SK-N-SH treated with all-trans-retinoic acid at 6 μM for 48 hours (cell line): ENCODE data around the gene CD4.
A peak's percentile ranks its signal among the peaks of the same experiment; 100 is the strongest.

ENCODE experiments used
- ATAC-seq: fragments of 200-7000 bp; cut with Tn5 transposase; 3 replicates; pipeline ENCODE4 v1.9.1; 2020; ENCODE audit warnings: mild to moderate bottlenecking, moderate library complexity
- ARNTL ChIP-seq: fragments of 450-650 bp; formaldehyde crosslinking; IDR thresholded peaks from 2 replicates; pipeline ENCODE4 v1.5.0; 2020; ENCODE audit warnings: low read depth, mild to moderate bottlenecking, moderate library complexity, borderline replicate concordance
- CSDC2 ChIP-seq: fragments of 250-450 bp; sonication (Bioruptor Pico); IDR thresholded peaks from 2 replicates; pipeline ENCODE4 v1.5.0; 2020; ENCODE audit warnings: mild to moderate bottlenecking, moderate library complexity
- ESRRG ChIP-seq: fragments of 250-450 bp; sonication (Bioruptor Pico); IDR thresholded peaks from 2 replicates; pipeline ENCODE4 v1.6.1; 2021; ENCODE audit warnings: mild to moderate bottlenecking
- GLIS3 ChIP-seq: fragments of 250-450 bp; sonication (Bioruptor Pico); IDR thresholded peaks from 2 replicates; pipeline ENCODE4 v1.5.0; 2020; ENCODE audit warnings: mild to moderate bottlenecking, moderate library complexity
- ISL1 ChIP-seq: fragments of 250-450 bp; sonication (Bioruptor Pico); IDR thresholded peaks from 2 replicates; pipeline ENCODE4 v2.1.2; 2022; ENCODE audit warnings: mild to moderate bottlenecking, moderate library complexity
- OSR1 ChIP-seq: fragments of 250-450 bp; sonication (Bioruptor Pico); IDR thresholded peaks from 2 replicates; pipeline ENCODE4 v1.8.0; 2022; ENCODE audit warnings: moderate library complexity, mild to moderate bottlenecking, inconsistent platforms
- RARB ChIP-seq: fragments of 250-450 bp; sonication (Bioruptor Pico); IDR thresholded peaks from 2 replicates; pipeline ENCODE4 v1.8.0; 2021; ENCODE audit warnings: mild to moderate bottlenecking, moderate library complexity
- SNAI2 ChIP-seq: fragments of 250-450 bp; sonication (Bioruptor Pico); IDR thresholded peaks from 2 replicates; pipeline ENCODE4 v1.5.0; 2020; ENCODE audit warnings: mild to moderate bottlenecking, moderate library complexity
- TCF4 ChIP-seq: fragments of 250-450 bp; sonication (Bioruptor Pico); IDR thresholded peaks from 2 replicates; pipeline ENCODE4 v1.8.0; 2021; ENCODE audit warnings: mild to moderate bottlenecking, moderate library complexity, borderline replicate concordance
- TOX ChIP-seq: fragments of 250-450 bp; sonication (Bioruptor Pico); IDR thresholded peaks from 2 replicates; pipeline ENCODE4 v1.8.0; 2021; ENCODE audit warnings: mild to moderate bottlenecking, moderate library complexity, borderline replicate concordance
- ZC3H10 ChIP-seq: fragments of 250-450 bp; sonication (Bioruptor Pico); IDR thresholded peaks from 2 replicates; pipeline ENCODE4 v1.5.1; 2021; ENCODE audit warnings: mild to moderate bottlenecking, moderate library complexity
- ZFP3 ChIP-seq: fragments of 250-450 bp; sonication (Bioruptor Pico); IDR thresholded peaks from 2 replicates; pipeline ENCODE4 v1.5.0; 2020; ENCODE audit warnings: mild to moderate bottlenecking, moderate library complexity
- ZFP30 ChIP-seq: fragments of 450-650 bp; formaldehyde crosslinking; IDR thresholded peaks from 2 replicates; pipeline ENCODE4 v1.5.0; 2022; ENCODE audit warnings: mild to moderate bottlenecking, moderate library complexity
- ZNF565 ChIP-seq: fragments of 450-650 bp; formaldehyde crosslinking; conservative IDR thresholded peaks from 2 replicates; pipeline ENCODE4 v1.5.0; 2020; ENCODE audit warnings: low read depth, mild to moderate bottlenecking, moderate library complexity
- ZNF70 ChIP-seq: fragments of 450-650 bp; formaldehyde crosslinking; IDR thresholded peaks from 2 replicates; pipeline ENCODE4 v1.5.0; 2020; ENCODE audit warnings: mild to moderate bottlenecking, moderate library complexity
- ZNF8 ChIP-seq: fragments of 450-650 bp; formaldehyde crosslinking; IDR thresholded peaks from 2 replicates; pipeline ENCODE4 v1.5.0; 2020; ENCODE audit warnings: mild to moderate bottlenecking, moderate library complexity
- TF ChIP-seq, protein P1 (sequence below): fragments of 250-450 bp; sonication (Bioruptor Pico); IDR thresholded peaks from 2 replicates; pipeline ENCODE4 v1.8.0; 2020; ENCODE audit warnings: mild to moderate bottlenecking, moderate library complexity, borderline replicate concordance
- TF ChIP-seq, protein P2 (sequence below): fragments of 250-450 bp; sonication (Bioruptor Pico); IDR thresholded peaks from 2 replicates; pipeline ENCODE4 v1.8.0; 2021; ENCODE audit warnings: low read depth, mild to moderate bottlenecking, moderate library complexity, borderline replicate concordance
- TF ChIP-seq, protein P3 (sequence below): fragments of 250-450 bp; sonication (Bioruptor Pico); IDR thresholded peaks from 2 replicates; pipeline ENCODE4 v1.5.1; 2021; ENCODE audit warnings: mild to moderate bottlenecking, moderate library complexity
- TF ChIP-seq, protein P4 (sequence below): fragments of 250-450 bp; sonication (Bioruptor Pico); IDR thresholded peaks from 2 replicates; pipeline ENCODE4 v1.5.0; 2020; ENCODE audit warnings: mild to moderate bottlenecking, moderate library complexity
- TF ChIP-seq, protein P5 (sequence below): fragments of 250-450 bp; sonication (Bioruptor Pico); IDR thresholded peaks from 2 replicates; pipeline ENCODE4 v1.5.1; 2020; ENCODE audit warnings: low read depth, mild to moderate bottlenecking, moderate library complexity

Gene CD4

DNA sequence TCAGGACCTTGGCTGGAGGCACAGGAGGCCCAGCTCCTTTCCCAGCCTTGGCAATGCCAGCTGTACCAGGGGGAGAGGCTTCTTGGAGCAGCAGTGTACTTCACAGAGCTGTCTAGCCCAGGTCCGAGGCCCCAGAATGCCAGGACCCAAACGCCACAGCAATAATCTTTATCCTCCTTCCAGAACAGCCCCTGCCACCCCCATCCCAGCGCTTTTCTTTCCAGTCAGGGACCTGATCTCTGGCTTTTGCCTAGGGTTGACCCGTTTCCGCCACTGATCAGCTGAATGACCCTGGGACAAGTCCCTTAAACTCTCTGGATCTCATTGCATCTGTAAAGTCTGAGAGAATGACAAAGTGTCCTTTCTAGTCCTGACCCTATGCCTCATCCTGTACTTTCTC is 11.9 kb upstream of the CD4 start:
- no peak for TF ChIP-seq TOX
- TF ChIP-seq SNAI2 (CRISPR knock-in tag) = no peak
- no peak for TF ChIP-seq ZC3H10
- TF ChIP-seq, protein P1, sequence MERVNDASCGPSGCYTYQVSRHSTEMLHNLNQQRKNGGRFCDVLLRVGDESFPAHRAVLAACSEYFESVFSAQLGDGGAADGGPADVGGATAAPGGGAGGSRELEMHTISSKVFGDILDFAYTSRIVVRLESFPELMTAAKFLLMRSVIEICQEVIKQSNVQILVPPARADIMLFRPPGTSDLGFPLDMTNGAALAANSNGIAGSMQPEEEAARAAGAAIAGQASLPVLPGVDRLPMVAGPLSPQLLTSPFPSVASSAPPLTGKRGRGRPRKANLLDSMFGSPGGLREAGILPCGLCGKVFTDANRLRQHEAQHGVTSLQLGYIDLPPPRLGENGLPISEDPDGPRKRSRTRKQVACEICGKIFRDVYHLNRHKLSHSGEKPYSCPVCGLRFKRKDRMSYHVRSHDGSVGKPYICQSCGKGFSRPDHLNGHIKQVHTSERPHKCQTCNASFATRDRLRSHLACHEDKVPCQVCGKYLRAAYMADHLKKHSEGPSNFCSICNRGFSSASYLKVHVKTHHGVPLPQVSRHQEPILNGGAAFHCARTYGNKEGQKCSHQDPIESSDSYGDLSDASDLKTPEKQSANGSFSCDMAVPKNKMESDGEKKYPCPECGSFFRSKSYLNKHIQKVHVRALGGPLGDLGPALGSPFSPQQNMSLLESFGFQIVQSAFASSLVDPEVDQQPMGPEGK (CRISPR knock-in tag) = no peak
- no peak for ATAC-seq

DNA sequence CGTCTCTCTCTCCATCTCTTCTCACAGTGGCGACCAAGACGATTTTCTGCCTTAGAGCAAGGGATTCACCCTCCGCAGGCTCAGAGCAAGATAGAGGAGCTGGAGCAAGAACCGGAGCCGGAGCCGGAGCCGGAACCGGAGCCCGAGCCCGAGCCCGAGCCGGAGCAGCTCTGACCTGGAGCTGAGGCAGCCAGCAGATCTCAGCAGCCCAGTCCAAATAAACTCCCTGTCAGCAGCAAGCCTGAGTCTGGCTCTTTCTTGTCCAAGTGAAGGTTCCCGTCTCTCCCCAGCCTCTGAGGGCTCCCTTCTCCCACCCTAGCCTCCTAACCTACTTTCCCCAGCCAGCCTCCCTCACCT is 11.1 kb upstream of the CD4 start:
- ATAC-seq = peak; percentile 24

DNA sequence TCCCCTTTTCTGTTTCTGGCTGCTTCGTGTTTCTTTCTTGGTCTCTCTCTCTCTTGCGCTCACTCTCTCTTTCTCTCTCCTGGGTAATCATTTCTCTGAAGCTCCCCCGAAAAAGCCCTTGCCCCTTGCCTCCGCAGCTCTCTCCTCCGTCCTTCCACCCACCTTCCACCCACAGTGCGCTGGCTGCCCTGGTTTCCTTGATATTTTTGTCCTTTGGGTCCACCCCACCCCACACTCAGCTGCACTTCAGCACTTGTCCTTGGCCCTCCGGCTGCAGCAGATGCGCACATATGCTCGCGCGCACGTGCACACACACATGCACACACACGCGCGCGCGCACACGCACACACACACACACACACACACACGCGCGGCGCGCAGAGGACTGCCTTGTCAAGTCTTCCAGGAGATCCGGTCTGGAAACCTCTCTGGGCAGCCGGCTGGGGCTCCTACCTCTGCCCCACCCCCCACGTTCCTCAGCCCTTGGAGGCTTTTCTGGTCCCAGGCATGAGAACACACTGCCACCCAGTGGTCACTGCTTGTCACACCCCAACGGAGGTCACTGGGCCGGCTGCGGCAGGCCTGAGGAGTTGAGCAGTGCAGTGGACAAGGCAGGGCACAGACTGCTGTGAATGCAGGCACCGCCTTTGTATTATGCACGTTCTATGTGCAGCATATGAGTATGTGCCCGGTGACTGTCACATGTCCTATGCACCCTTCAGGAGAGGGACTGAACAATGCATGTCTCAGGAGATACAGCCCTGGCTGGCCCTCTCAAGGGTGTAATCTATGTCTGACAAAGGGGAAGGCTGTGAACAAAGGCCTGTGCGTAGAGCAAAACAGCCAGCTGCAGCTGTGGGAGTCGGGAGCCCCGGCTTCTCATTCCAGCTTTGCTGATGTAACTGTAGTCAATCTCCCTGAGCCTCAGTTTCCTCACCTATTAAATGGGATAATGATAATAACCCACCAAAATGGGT is 10.5 kb upstream of the CD4 start:
- ATAC-seq = peak; percentile 98
- TF ChIP-seq TCF4 (CRISPR knock-in tag) (peak; percentile 23; the same call in 1 of the 2 replicates), ZFP3 (CRISPR knock-in tag) (no peak), ARNTL (peak; percentile 90)

More for the DNA sequence above, 11.1 kb upstream of the CD4 start:
- no peak for TF ChIP-seq ZNF565 (CRISPR knock-in tag)
- no peak for TF ChIP-seq GLIS3 (CRISPR knock-in tag)
- no peak for TF ChIP-seq TCF4 (CRISPR knock-in tag)
- no peak for TF ChIP-seq ISL1
- TF ChIP-seq, protein P2, sequence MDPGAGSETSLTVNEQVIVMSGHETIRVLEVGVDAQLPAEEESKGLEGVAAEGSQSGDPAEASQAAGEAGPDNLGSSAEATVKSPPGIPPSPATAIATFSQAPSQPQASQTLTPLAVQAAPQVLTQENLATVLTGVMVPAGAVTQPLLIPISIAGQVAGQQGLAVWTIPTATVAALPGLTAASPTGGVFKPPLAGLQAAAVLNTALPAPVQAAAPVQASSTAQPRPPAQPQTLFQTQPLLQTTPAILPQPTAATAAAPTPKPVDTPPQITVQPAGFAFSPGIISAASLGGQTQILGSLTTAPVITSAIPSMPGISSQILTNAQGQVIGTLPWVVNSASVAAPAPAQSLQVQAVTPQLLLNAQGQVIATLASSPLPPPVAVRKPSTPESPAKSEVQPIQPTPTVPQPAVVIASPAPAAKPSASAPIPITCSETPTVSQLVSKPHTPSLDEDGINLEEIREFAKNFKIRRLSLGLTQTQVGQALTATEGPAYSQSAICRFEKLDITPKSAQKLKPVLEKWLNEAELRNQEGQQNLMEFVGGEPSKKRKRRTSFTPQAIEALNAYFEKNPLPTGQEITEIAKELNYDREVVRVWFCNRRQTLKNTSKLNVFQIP (CRISPR knock-in tag) = no peak
- TF ChIP-seq OSR1 (CRISPR knock-in tag) = no peak
- no peak for TF ChIP-seq ARNTL
- no peak for TF ChIP-seq SNAI2 (CRISPR knock-in tag)
- TF ChIP-seq ZNF70 (CRISPR knock-in tag) = no peak
- no peak for TF ChIP-seq RARB
- TF ChIP-seq ZNF8 (CRISPR knock-in tag) = no peak
- TF ChIP-seq CSDC2 = no peak
- no peak for TF ChIP-seq ZFP30 (CRISPR knock-in tag)
- TF ChIP-seq ESRRG (CRISPR knock-in tag) = no peak
- TF ChIP-seq ZC3H10 = no peak

DNA sequence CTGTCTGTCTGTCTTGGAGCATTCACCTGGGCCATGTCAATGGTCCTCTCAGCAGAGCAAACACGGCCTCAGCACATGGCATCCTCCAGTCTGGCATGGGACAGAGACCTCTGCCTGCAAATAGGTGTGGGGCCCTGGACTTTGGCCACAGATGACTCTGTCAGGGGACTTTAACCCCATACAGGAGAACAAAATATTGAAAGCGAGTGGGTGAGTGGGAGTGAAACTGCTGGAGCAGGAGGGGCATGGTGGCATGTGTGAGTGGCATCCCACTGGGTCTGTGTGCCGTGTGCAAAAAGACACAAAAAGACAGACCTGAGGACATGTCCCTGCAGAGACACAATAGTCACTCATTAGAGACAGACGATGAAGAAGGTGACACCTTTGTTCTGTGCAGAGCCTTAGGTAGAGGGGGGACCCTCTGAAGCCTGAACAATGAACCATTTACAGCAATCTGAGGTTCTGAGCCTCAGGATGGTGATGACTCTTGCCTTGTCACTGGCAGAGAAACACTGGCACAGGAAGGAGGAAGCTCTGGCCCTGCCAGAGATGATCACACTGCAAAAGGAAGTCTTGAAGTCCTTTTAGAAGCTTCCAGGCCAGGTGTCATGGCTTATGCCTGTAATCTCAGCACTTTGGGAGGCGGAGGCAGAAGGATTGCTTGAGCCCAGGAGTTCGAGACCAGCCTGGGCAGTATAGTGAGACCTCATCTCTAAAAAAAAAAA is 9.5 kb upstream of the CD4 start:
- no peak for ATAC-seq
- no peak for TF ChIP-seq RARB
- TF ChIP-seq, protein P3, sequence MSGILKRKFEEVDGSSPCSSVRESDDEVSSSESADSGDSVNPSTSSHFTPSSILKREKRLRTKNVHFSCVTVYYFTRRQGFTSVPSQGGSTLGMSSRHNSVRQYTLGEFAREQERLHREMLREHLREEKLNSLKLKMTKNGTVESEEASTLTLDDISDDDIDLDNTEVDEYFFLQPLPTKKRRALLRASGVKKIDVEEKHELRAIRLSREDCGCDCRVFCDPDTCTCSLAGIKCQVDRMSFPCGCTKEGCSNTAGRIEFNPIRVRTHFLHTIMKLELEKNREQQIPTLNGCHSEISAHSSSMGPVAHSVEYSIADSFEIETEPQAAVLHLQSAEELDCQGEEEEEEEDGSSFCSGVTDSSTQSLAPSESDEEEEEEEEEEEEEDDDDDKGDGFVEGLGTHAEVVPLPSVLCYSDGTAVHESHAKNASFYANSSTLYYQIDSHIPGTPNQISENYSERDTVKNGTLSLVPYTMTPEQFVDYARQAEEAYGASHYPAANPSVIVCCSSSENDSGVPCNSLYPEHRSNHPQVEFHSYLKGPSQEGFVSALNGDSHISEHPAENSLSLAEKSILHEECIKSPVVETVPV (CRISPR knock-in tag) = no peak
- TF ChIP-seq ZNF70 (CRISPR knock-in tag) = no peak
- TF ChIP-seq ZNF8 (CRISPR knock-in tag) = no peak
- TF ChIP-seq SNAI2 (CRISPR knock-in tag) = no peak
- no peak for TF ChIP-seq ISL1
- TF ChIP-seq ESRRG (CRISPR knock-in tag) = no peak

DNA sequence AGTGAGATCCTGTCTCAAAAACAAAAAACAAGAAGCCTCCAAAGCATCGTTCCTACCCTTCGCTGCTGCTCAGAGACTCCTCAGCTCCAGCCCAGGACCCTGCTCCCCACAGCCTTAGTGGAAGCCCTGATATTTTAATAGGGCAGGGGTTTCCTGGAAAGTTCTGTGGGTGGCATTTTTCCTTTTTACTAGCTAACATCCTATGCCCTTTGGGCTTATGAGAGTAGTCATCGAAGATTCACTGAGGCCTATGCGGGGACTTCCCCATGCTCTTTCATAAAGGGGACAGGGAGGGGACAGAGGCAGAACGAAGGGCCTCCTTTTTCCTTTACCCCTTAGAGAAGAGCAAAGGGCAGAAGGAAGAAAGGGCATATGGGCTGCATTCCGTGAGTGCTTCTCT is 8.8 kb upstream of the CD4 start:
- ATAC-seq = no peak
- no peak for TF ChIP-seq ZFP3 (CRISPR knock-in tag)
- no peak for TF ChIP-seq ARNTL
- TF ChIP-seq CSDC2 = no peak
- TF ChIP-seq, protein P2 (CRISPR knock-in tag) = no peak
- TF ChIP-seq, protein P4, sequence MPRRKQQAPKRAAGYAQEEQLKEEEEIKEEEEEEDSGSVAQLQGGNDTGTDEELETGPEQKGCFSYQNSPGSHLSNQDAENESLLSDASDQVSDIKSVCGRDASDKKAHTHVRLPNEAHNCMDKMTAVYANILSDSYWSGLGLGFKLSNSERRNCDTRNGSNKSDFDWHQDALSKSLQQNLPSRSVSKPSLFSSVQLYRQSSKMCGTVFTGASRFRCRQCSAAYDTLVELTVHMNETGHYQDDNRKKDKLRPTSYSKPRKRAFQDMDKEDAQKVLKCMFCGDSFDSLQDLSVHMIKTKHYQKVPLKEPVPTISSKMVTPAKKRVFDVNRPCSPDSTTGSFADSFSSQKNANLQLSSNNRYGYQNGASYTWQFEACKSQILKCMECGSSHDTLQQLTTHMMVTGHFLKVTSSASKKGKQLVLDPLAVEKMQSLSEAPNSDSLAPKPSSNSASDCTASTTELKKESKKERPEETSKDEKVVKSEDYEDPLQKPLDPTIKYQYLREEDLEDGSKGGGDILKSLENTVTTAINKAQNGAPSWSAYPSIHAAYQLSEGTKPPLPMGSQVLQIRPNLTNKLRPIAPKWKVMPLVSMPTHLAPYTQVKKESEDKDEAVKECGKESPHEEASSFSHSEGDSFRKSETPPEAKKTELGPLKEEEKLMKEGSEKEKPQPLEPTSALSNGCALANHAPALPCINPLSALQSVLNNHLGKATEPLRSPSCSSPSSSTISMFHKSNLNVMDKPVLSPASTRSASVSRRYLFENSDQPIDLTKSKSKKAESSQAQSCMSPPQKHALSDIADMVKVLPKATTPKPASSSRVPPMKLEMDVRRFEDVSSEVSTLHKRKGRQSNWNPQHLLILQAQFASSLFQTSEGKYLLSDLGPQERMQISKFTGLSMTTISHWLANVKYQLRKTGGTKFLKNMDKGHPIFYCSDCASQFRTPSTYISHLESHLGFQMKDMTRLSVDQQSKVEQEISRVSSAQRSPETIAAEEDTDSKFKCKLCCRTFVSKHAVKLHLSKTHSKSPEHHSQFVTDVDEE (CRISPR knock-in tag) = no peak
- TF ChIP-seq ZFP30 (CRISPR knock-in tag) = no peak
- TF ChIP-seq, protein P5, sequence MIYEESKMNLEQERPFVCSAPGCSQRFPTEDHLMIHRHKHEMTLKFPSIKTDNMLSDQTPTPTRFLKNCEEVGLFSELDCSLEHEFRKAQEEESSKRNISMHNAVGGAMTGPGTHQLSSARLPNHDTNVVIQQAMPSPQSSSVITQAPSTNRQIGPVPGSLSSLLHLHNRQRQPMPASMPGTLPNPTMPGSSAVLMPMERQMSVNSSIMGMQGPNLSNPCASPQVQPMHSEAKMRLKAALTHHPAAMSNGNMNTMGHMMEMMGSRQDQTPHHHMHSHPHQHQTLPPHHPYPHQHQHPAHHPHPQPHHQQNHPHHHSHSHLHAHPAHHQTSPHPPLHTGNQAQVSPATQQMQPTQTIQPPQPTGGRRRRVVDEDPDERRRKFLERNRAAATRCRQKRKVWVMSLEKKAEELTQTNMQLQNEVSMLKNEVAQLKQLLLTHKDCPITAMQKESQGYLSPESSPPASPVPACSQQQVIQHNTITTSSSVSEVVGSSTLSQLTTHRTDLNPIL = no peak
- no peak for TF ChIP-seq SNAI2 (CRISPR knock-in tag)
- no peak for TF ChIP-seq ZNF8 (CRISPR knock-in tag)
- TF ChIP-seq ISL1 = no peak
- no peak for TF ChIP-seq ESRRG (CRISPR knock-in tag)
- TF ChIP-seq TCF4 (CRISPR knock-in tag) = no peak
